A172 (cell line): ENCODE results near the gene STUM. TPM values are rescaled to one million over a fixed set of nuclear protein-coding genes. Genes with fewer than 3 reads are reported as not detected.
"Not testable (repeated sequence)": the region's sequence is repeated elsewhere in the genome, so short reads cannot be mapped to it uniquely, and the experiment has no call there.

ENCODE experiments used
- DNase-seq: peaks from one replicate; pipeline ENCODE4 v3.0.0-alpha.2; 2015; ENCODE audit warnings: low spot score
- total RNA-seq: library from RNA; depleted of rRNA; stranded (reverse); fragments of >200 nt; shearing (Covaris generic); gene quantifications from 2 replicates; pipeline ENCODE4 v1.2.3, GENCODE V29; 2014; rRNA removed

STUM gene, protein sequence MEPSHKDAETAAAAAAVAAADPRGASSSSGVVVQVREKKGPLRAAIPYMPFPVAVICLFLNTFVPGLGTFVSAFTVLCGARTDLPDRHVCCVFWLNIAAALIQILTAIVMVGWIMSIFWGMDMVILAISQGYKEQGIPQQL
- not detected in 2 replicates for total RNA-seq

DNA sequence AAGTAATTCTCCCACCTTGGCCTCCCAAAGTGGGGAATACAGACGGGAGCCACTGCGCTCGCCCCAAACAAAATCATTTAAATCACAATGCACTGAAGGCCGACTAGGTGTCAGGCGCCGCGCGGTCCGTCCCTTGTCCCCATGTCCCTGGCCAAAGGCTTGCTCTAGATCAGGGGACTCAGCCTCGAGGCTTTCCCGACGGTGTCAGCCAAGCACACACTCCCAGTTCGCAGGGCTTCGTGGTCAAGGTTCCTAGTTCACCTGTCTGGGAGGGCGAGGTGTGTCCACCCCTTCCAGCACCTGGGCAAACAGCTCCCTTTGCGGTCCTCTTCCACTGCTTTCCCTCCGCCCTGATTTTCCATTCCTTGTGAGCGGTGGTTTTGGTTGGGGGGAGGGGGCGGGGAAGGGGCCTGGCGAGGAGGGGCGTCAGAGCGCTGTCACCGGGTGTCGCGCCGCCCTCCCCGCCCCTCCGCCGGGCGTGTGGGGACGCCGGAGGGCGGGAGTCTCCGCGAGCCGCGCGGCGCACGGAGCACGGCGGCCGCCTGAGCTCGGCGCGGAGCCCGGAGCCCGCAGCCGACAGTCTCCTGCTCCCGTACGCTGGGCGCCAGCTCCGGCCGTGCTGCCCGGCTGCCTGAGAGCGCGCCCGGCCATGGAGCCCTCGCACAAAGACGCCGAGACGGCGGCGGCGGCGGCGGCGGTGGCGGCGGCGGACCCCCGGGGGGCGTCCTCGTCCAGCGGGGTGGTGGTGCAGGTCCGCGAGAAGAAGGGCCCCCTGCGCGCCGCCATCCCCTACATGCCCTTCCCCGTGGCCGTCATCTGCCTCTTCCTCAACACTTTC, at the start of gene STUM:
Gene STUM (plus strand): TSS at position 509 of the 838 bp plus-strand sequence. CDS start 141 bp downstream, at position 650.
- no peak for DNase-seq

DNA sequence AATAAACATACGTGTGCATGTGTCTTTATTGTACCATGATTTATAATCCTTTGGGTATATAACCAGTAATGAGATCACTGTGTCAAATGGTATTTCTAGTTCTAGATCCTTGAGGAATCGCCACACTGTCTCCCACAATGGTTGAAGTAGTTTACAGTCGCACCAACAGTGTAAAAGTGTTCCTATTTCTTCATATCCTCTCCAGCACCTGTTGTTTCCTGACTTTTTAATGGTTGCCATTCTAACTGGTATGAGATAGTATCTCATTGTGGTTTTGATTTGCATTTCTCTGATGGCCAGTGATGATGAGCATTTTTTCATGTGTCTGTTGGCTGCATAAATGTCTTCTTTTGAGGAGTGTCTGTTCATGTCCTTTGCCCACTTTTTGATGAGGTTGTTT, 48.9 kb upstream of the STUM start:
- DNase-seq, result not testable (repeated sequence)

DNA sequence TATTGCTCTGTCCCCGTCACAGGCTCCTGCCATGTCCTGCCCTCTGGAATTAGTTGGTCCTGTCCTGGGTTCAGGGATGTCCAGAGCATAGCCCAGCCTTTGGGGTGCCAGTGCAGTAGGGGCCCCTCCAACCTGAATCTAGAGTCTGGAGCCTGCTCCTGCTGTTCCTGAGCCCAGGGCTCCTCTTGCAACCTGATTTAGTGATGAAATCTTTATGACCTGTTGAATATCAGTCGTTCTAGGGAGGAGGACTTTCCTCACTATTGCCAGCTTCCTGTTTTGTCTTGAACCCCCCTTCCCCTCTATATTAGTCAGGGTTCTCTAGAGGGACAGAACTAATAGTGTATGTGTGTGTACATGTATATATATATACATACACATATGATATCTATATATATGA, 42.5 kb upstream of the STUM start:
- DNase-seq, result no peak

DNA sequence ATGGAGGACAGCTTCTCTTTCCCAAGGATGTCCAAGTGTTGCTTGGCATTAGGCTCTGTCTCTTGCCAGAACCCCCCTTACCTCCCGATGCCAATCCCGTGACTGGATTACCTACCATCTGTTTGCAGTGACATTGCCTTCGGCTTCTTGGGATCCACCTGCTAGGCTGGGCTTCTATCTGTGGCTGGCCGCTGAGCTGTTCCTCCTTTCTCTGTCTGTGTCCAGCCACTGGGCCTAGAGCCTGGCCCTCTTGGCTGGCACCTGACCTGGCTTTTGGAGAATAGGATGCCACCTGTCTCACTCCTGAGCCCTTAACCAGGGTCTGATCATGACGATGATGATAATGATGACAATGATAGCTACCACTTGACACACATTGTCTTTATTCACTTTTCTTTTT, 41.6 kb upstream of the STUM start:
- DNase-seq, result no peak

DNA sequence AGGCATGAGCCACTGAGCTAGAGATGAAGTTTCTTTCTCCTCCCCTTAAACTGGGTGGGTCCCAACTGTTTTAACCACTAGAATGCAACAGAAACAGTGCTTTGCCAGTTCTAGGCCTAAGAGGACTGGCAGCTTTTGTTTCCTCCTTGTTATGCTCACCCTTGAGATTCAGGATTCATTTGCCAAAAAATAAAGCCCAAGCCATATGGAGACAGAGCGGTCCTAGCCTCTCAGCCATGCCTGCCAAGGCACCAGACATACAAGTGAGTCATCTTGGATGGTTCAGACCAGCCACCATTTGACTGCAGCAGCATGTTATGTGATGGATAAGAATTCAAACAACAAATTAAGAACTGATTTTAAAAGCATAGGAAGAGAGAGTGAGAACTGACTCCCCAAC, 38.1 kb upstream of the STUM start:
- DNase-seq, result no peak

DNA sequence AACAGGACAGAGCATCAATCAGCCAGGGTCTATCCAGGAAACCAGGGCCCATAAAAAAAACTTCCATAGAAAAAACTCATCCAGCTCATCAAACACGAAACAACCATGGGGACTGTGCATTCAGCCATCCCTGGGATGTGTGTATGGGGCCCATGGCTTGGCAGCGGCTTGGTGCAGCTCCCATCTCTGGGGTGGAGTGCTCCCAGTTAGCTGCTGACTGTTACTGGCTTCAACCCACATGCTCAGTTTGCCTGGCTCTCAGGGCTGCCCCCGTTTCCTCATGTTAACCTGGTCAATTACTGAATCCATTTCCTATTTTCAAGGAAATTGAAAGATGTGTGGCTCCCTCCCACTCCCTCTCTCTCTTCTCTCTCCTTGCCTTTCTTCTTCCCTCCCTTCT, 37.3 kb upstream of the STUM start:
- no peak for DNase-seq

DNA sequence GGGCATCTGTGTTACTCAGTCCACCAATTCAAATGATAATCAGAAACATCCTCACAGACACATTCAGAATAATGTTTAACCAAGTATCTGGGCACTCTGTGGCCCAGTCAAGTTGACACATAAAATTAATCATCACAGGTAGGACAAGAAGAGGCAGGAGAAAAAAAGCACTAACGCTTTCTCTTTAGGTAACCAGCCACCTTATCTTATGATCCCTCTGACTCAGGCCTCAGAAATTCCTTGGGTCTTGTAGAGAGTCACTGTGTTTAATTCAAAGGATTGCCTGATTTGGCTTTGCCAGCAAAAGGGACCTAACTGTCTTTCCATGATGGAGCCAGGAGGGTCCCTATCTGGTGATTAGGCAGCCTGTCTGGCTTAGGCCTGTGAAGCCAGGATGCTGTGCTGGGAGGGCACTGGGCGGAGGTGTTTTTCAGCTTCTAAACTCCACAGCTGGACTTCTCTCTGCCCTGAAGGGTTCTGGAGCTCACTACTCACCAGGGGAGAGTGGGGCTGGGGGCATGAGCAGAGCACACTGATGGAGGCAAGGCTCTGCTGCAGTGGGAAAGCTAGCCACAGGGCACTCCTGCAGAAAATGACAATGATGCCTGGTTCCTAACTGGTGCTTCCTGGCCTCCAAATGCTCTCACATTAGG, 36.4 kb upstream of the STUM start:
- DNase-seq, result no peak

DNA sequence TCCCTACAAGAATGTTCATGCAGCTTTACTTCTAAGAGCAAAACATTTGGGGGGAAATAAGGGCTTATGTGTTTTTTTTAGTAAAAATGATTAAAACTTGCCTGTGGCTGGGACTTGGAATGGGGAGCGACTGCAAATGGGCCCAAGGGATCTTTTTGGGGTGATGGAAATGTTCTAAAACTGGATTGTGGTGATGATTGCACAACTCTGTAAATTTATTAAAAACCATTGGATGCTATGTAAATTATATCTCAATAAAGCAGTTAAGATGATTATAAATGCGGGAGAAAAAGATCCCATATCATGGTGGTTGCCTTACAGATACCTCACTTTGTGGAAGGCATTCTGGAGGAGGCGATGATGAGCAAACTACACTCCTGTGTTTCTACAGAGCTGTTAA, 30.2 kb upstream of the STUM start:
- DNase-seq, result no peak

DNA sequence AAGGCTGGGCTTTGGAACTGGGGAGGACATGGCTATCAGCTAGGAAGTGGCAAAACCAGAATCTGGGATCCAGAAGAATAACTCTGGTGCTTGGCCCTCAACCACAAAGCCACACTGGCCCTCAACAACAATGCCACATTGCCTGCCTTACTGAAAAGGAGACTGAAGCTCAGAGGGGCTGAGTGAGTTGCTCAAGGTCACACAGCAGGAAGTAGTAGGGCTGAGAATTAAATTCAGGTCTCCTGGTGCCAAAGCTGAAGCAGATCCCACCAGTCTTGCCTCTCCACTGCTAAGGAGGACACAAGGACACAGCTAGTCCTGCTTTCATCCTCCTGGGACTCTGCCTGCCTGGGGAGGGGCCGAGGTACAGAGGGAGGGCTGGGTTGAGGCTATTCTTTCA, 29.4 kb upstream of the STUM start:
- no peak for DNase-seq

DNA sequence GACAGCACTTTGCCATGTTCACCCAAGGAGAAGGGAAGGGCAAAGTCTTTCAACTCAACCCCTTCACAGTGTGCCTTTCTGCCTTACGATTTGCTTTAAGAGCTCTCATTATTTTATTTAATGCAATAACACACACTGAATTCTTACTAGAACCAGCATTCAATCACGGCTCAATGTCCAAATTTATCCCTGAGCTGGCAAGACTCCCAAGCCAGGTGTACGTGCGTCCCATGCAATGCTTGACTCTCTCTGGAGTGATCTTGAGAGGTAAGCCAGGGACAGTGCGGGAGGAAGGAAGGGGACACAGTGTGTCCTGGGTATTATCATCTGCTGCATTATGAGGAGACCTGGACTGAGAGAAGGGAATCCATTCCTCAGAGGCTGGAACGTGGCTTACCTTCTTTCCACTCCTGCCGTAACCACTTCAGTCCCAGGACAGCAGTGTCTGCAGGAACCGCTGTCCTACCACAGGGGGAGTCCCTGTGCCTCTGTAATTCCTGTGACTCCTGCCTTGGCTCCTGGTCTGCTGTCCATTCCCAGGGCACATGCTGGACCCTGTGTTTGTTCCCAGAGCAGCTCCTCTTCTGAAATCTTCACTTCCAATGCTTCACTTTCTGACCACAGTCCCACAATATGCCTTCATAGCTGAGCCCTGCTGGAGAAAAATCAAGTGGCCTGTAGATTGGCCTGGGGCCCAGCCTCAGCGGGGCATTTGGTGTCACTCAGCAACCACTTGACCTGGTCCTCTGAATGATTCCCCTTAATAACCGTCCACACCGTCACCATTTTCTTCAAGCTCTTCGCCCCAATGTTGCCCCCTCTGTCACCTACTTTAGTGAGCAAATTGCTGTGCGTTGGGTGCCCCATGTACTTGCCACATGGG, 28.6 kb upstream of the STUM start:
- no peak for DNase-seq

DNA sequence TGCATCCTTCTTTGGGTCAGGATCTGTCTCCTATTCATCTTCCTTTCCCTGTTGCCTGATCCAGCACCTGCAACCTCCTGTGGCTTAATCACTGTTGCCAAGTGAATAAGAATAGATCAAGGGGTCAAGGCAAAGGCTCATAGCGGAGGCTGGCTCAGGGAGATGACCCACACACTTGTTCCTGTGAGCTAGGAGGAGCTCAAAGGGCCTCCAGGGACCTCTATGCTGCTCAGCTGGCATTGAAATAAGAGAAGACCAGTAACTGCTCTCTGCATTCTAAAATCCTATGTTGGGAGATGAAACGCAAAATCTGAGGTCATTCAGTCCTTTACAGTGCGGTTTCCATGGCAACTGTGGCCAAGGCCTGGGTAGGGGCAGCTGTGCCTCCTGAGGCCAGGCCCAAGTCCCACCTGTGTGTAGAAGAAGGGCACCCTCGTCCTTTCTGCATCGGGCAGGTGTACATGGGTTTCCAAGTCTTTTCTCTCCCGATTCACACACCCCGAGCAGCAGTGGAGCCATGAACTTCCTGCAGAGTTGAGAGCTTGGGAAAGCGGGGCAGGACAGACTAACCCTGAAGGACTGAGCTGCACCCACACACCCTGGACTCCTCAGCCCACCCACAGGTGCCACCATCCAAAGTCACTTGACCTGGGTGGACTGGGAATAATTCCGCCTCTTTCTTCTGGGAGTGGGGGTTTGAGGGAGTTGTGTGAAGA, 27.8 kb upstream of the STUM start:
- no peak for DNase-seq

DNA sequence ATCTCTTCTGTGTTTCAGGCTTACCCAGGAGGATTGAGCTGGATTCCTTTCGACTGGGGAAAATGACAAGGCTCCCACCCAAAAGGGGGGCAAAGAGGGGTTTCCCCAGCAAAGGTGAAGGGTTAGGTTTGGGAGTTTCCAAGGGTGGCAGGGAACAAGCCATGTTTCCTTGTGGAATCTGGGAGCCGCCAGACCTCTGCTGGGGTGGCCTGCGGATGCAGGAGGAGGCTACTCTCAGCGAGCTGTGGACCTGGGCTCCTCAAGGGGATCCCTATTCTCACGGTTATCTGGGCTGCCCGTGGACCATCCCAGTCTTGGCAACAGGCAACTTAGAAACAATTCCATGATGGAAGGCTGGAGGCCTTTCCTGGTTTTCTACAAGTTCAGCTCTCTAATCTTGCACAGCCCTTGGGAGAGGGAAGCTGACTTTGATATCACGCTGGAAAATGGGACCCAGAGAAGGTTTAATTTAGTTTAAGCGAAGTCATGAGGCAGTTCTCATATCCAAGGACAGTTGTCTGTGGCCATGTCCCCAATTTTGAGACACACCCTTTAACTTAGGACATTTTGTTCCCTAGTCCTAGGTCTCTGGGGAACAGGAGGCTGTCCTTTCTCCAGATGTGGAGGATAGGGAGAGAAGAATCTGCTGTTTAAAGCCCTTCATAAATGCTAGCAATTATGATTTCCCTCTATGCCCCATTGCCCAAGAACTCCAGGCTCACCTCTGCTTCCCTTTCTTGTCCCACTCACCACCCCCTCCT, 24.7 kb upstream of the STUM start:
- no peak for DNase-seq

DNA sequence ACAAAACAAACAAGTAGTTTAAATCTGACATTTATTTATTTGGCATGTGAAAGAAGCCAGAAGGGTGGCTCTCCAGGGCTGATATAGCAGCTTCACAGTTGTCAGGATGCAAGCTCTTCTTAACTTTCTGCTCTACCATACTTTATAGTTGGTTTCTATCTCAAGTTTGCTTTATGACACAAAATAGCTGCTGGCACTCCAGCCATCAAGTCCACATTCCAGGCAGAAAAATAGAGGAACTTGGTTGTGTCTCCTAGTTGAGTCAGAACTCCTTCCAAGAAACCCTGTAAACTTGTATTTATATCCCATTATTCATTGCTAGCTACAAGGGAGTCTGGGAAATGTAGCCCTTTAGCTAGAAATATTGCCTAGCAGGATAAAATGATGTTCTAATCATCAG, 24.0 kb upstream of the STUM start:
- DNase-seq, result no peak

DNA sequence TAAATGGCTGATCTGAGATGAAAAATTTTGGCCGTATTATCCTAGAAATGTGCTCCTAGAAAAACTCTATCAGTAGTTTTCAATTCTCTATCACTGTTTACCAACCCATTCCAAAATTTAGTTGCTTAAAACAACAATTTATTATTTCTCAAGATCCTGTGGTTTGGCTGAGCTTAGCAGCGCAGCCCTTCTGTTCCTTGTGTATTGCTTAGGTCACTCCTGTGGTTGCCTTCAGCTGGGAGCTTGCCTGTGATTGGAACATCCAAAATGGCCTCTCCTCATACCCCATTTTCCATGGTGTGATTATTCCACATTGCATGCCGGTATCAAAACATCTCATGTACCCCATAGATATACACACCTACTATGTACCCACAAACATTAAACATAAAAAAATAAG, 22.8 kb upstream of the STUM start:
- DNase-seq, result no peak

DNA sequence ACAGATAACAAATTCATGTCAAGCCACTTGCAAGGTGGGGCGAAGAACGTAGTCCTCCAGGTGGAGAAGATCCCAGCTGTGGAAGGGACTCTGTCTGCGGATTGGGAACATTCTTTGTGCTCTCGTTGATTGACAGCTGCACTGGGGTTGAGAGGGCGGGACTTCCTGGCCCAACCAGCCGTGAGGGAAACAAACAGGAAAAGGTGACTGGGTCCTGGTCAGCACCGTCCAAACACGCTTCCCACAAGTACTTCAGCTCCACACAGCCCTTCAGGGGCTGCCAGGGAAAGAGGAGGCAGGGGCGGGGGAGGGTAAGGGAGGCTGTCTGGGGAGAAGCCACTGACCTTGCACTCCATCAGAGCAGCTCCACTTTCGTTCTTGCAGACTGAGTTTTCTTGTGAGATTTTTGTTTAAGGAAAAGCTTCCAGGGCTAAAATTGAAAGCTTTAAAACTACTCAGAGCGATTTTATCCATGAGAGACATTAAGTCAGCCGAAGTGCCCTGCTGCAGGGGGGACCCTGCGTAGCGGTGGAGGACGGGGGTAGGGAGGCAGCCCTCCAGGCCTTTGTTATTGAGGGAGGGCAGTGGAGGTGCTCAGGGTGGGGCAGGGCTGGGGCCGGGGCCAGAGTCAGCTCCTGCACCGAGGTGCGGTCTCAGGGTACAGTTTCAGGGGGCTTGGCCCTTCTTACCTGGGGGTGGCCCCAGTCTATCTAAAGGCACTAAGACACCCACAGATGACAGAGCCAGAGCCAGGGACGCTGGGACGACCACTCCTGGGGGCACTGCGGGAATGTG, 21.6 kb upstream of the STUM start:
- peak; percentile 30 for DNase-seq

DNA sequence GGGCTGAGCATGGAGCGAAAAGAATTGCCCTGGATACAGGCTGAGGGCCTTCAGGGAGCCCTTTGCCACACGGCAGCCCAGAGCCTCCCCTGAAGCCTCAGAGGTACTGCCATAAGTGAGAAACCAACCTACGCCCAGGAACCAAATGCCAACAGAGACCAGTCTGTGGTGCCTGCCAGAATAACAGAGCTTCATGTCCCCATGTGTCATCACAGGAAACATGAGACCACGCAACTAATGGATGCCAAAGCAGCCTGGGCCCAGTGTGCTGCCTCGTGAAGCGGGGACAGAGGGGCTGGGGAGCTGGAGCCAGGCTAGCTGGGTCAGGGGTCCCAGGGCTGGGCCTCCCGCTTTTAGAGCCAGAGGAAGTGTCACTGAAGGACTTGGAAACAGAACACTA, 18.7 kb upstream of the STUM start:
- DNase-seq, result no peak

DNA sequence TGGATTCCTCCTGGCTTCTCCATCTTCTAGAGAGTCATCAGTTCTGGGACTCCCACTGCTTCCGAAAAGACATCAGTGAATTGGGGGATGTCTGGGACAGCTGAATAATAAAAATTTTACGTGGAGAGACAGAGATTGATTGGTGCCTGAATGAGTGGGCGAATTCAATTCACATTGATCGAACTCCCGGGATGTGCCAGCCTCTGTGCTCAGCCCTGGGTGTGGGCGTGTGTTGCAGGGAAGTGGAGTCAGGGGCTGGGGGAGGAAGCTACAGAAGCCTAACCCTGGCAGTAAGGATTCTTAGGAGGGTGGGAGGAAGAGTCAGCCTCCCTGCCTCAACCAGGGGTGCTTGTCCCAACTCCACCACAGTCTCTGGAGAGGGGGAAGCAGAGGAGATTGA, 18.0 kb upstream of the STUM start:
- no peak for DNase-seq

DNA sequence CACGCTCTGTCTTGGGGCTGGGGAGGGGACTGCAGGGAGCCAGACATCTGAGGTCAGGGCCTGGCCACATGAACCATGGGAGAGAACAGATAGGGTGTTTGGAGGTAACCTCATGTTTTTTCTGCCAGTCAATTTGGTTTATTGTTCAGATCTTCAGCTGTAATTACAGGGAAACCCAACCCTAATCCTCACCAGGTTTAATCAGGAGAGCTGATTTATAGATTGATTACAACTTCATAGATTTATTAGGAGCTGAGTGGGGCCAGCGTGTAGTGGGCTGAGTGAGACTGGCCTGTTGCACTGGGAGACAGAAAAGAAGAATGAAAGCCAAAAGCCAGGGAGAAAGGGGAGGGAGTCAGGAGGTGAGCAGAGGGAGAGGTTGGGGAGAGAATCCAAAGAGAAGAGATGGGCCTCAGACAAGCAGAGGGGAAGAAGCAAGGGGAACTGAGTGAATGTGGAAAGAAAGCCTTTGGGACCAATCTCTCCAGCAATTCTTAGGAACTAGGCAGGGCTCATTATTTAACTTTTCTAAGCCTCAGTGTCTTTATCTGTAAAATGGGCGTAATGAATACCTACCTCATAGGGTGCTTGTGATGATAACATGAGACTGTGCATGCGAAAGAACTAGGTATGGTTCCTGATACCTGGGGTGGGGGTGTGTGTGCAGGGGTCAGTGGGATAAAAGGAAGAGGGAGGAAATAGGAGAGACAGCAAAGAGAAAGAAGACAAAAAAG, 17.0 kb upstream of the STUM start:
- no peak for DNase-seq

DNA sequence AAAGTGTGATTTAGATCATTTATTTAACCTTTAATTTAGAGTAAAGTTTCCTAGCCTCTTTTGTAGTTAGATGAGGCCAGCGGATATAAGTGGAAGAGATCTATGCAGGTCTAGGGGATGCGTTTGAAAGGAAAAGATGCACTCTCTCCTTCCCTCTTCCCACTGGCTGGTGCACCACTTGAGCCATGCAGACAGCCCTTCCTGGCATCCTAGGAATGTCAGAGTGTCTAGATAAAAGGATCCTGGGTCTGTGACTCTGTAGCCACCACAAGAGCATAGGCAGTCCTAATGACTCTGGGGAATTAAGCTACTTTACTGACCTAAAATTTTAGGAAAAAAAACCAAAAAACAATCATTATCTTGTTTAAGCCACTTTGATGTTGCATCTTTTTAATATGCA, 16.0 kb upstream of the STUM start:
- DNase-seq, result peak; percentile 35
